Measurements from ENCODE around the gene FAM3D. TPM values are rescaled to one million over a fixed set of nuclear protein-coding genes. Genes with fewer than 3 reads are reported as not detected.

The FAM3D gene
- total and polyA plus RNA-seq, 9 of the 15 experiments (the other 6 are each of a cell fraction or from before 2014, with no cell fraction given) = not detected

DNA sequence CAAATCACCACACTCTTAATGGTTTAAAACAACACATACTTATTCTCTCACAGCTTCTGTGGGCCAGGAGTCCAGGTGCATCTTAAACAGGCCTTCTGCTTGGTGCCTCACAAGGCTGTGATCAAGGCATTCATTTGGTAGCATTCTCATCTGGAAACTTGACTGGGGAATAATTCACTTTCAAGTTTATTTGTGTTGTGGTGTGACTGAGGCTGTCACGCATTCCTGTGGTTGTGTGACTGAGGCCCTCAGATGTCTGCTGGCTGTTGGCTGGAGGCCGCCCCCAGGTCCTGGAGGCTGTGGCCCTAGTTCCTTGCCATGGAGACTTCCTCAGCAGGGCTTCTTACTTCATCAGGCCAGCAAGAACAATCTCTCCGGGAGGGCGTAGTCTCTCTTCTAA is 16.9 kb upstream of the FAM3D start (continued):
- TF ChIP-seq, protein P1, sequence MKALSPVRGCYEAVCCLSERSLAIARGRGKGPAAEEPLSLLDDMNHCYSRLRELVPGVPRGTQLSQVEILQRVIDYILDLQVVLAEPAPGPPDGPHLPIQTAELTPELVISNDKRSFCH (CRISPR knock-in tag; IDR thresholded peaks at IDR 0.05) = no peak
- TF ChIP-seq, protein P1 (tag; IDR thresholded peaks at IDR 0.05) = no peak
- TF ChIP-seq GABPB2 (CRISPR knock-in tag; conservative IDR thresholded peaks at IDR 0.05) = no peak
- no peak for TF ChIP-seq RAD51 (IDR thresholded peaks at IDR 0.05; ENCODE audit: borderline replicate concordance, low read depth)
- TF ChIP-seq LARP7 (IDR thresholded peaks at IDR 0.05) = no peak
- no peak for TF ChIP-seq ZFP30 (CRISPR knock-in tag; IDR thresholded peaks at IDR 0.05; ENCODE audit: borderline replicate concordance)
- no peak for TF ChIP-seq ZNF507 (tag; conservative IDR thresholded peaks at IDR 0.05)
- no peak for TF ChIP-seq ZNF436 (CRISPR knock-in tag; IDR thresholded peaks at IDR 0.05)
- TF ChIP-seq GABPA (tag; conservative IDR thresholded peaks at IDR 0.05; ENCODE audit: low read depth) = no peak
- TF ChIP-seq MXI1 (IDR thresholded peaks at IDR 0.05; ENCODE audit: low read depth, low read length) = no peak
- TF ChIP-seq, protein P2, sequence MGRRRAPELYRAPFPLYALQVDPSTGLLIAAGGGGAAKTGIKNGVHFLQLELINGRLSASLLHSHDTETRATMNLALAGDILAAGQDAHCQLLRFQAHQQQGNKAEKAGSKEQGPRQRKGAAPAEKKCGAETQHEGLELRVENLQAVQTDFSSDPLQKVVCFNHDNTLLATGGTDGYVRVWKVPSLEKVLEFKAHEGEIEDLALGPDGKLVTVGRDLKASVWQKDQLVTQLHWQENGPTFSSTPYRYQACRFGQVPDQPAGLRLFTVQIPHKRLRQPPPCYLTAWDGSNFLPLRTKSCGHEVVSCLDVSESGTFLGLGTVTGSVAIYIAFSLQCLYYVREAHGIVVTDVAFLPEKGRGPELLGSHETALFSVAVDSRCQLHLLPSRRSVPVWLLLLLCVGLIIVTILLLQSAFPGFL (CRISPR knock-in tag; IDR thresholded peaks at IDR 0.05) = no peak
- TF ChIP-seq ZNF253 (CRISPR knock-in tag; conservative IDR thresholded peaks at IDR 0.05) = no peak

Measured in K562 (cell line).